H1 (cell line): ENCODE results near the gene WFDC5. TPM values are rescaled to one million over a fixed set of nuclear protein-coding genes. Genes with fewer than 3 reads are reported as not detected.

Experiments
- CTCF ChIA-PET: fragments of 300-600 bp; sonication (Branson Sonifier 250); formaldehyde crosslinking; loops from one replicate; lab custom pipeline; 2021; ENCODE audit not compliant: partially characterized antibody; lab: Charles Lee
- POLR2A ChIA-PET: fragments of 300-600 bp; sonication (Branson Sonifier 250); formaldehyde crosslinking; loops from one replicate; lab custom pipeline; 2021; ENCODE audit warnings: inconsistent platforms; ENCODE audit not compliant: partially characterized antibody; lab: Charles Lee
- DNase-seq, 2 experiments: peaks; one replicate each; pipeline versions ENCODE4 v3.0.0 to v3.0.0-alpha.2; 2010 to 2022; ENCODE audit warnings: low spot score in 2 of 2, low read depth in 1 of 2, mixed read lengths in 1 of 2
- FAIRE-seq: peaks from 2 replicates; lab custom pipeline; 2011; peaks lifted over from hg19 to GRCh38; lab: Jason Lieb, UNC
- H2AFZ ChIP-seq: 2 replicates; pipeline ENCODE4 v1.8.1; 2012; ENCODE audit warnings: low read length, inconsistent platforms
- H2AK5ac ChIP-seq: 2 replicates; pipeline ENCODE4 v1.6.1; 2013; ENCODE audit warnings: low read depth, low read length
- H2BK120ac ChIP-seq: replicated peaks from 2 replicates; pipeline ENCODE3; 2013; ENCODE audit warnings: low read depth, low read length, inconsistent platforms
- H2BK12ac ChIP-seq: 2 replicates; pipeline ENCODE4 v1.6.1; 2013; ENCODE audit warnings: low read depth, low read length
- H2BK15ac ChIP-seq: 2 replicates; pipeline ENCODE4 v1.6.1; 2013; ENCODE audit warnings: low read length
- H2BK20ac ChIP-seq: 2 replicates; pipeline ENCODE4 v1.6.1; 2013; ENCODE audit warnings: low read length
- H2BK5ac ChIP-seq: 2 replicates; pipeline ENCODE4 v1.6.1; 2013; ENCODE audit warnings: low read depth, low read length
- H3K14ac ChIP-seq: 2 replicates; pipeline ENCODE4 v1.6.1; 2013; ENCODE audit warnings: inconsistent platforms; ENCODE audit not compliant: insufficient read length
- H3K18ac ChIP-seq: 2 replicates; pipeline ENCODE4 v1.6.1; 2013; ENCODE audit warnings: low read length; ENCODE audit errors: extremely low read depth
- H3K23ac ChIP-seq: 2 replicates; pipeline ENCODE4 v1.6.1; 2013; ENCODE audit warnings: inconsistent platforms; ENCODE audit not compliant: insufficient read length
- H3K23me2 ChIP-seq: 2 replicates; pipeline ENCODE4 v1.6.1; 2013; ENCODE audit warnings: low read depth, low read length
- H3K27ac ChIP-seq: 2 replicates; pipeline ENCODE4 v1.6.1; 2011; ENCODE audit warnings: low read depth, low read length, inconsistent platforms
- H3K27me3 ChIP-seq, 4 experiments: replicated peaks in 1 of 4; 1 replicate in 1 of 4; 2 replicates in 3 of 4; pipeline versions ENCODE4 v1.6.1 to v1.8.1; 2011 to 2013; ENCODE audit warnings: low read length in 3 of 4, mild to moderate bottlenecking in 3 of 4, inconsistent platforms in 2 of 4, mixed read lengths in 2 of 4, moderate library complexity in 1 of 4; ENCODE audit not compliant: control insufficient read depth in 3 of 4, insufficient read depth in 3 of 4; ENCODE audit errors: extremely low read depth in 1 of 4
- H3K36me3 ChIP-seq, 4 experiments: 2 replicates each; pipeline versions ENCODE4 v1.6.1 to v1.8.1; 2011 to 2013; ENCODE audit warnings: mild to moderate bottlenecking in 4 of 4, low read length in 3 of 4, moderate library complexity in 2 of 4, control low read depth in 1 of 4, inconsistent platforms in 1 of 4; ENCODE audit not compliant: insufficient read depth in 4 of 4, control insufficient read depth in 2 of 4
- H3K4ac ChIP-seq: replicated peaks from 2 replicates; pipeline ENCODE3; 2013; ENCODE audit warnings: low read length, low read depth, mixed read lengths, inconsistent platforms; ENCODE audit not compliant: insufficient read length
- H3K4me1 ChIP-seq, 4 experiments: replicated peaks in 1 of 4; 1 replicate in 1 of 4; 2 replicates in 3 of 4; pipeline versions ENCODE4 v1.6.1 to v1.8.1; 2011 to 2013; ENCODE audit warnings: low read length in 3 of 4, inconsistent platforms in 2 of 4, mixed read lengths in 1 of 4; ENCODE audit not compliant: insufficient read depth in 4 of 4, control insufficient read depth in 3 of 4
- H3K4me2 ChIP-seq, 2 experiments: 2 replicates each; pipeline versions ENCODE4 v1.6.1 to v1.8.1; 2011 to 2013; ENCODE audit warnings: low read depth in 2 of 2, low read length in 2 of 2, control low read depth in 1 of 2, inconsistent platforms in 1 of 2, mild to moderate bottlenecking in 1 of 2; ENCODE audit not compliant: insufficient read depth in 1 of 2
- H3K4me3 ChIP-seq, 4 experiments: fragments of 200-600, 300-600 bp in 1 of 4; sonication (generic), shearing (Covaris generic), sonication (Bioruptor Twin) in 1 of 4; 2 replicates each; pipeline versions ENCODE4 v1.5.1 to v1.8.1; 2011 to 2016; ENCODE audit warnings: low read length in 4 of 4, low read depth in 3 of 4, control low read depth in 2 of 4, inconsistent platforms in 2 of 4, mild to moderate bottlenecking in 2 of 4, mixed read lengths in 1 of 4, moderate library complexity in 1 of 4; ENCODE audit not compliant: insufficient read depth in 2 of 4; ENCODE audit errors: extremely low read depth in 1 of 4
- H3K56ac ChIP-seq: replicated peaks from 2 replicates; pipeline ENCODE3; 2013; ENCODE audit warnings: low read depth, mild to moderate bottlenecking, mixed read lengths, low read length, inconsistent platforms; ENCODE audit not compliant: insufficient read length
- H3K79me1 ChIP-seq: 2 replicates; pipeline ENCODE4 v1.6.1; 2013; ENCODE audit warnings: low read depth, low read length, control low read depth
- H3K79me2 ChIP-seq, 2 experiments: 2 replicates each; pipeline versions ENCODE4 v1.6.1 to v1.8.1; 2012 to 2013; ENCODE audit warnings: low read length in 2 of 2, mild to moderate bottlenecking in 2 of 2, inconsistent platforms in 1 of 2; ENCODE audit not compliant: insufficient read depth in 2 of 2, control insufficient read depth in 1 of 2
- H3K9ac ChIP-seq, 4 experiments: replicated peaks in 1 of 4; 1 replicate in 1 of 4; 2 replicates in 3 of 4; pipeline versions ENCODE4 v1.6.1 to v1.8.1; 2011 to 2013; ENCODE audit warnings: low read depth in 3 of 4, low read length in 3 of 4, control low read depth in 2 of 4, mild to moderate bottlenecking in 2 of 4, moderate library complexity in 2 of 4, inconsistent platforms in 1 of 4; ENCODE audit errors: extremely low read depth in 1 of 4
- H3K9me3 ChIP-seq, 2 experiments: 2 replicates each; pipeline versions ENCODE4 v1.6.1 to v1.8.1; 2012 to 2013; ENCODE audit warnings: mild to moderate bottlenecking in 2 of 2, moderate library complexity in 2 of 2, control low read depth in 1 of 2, inconsistent platforms in 1 of 2, low read depth in 1 of 2, low read length in 1 of 2, mixed read lengths in 1 of 2; ENCODE audit not compliant: insufficient read depth in 2 of 2
- H4K20me1 ChIP-seq, 2 experiments: replicated peaks in 1 of 2; 2 replicates each; pipeline versions ENCODE3 to v1.8.1; 2011 to 2013; ENCODE audit warnings: inconsistent platforms in 2 of 2, low read length in 2 of 2, mild to moderate bottlenecking in 1 of 2; ENCODE audit not compliant: insufficient read depth in 2 of 2, control insufficient read depth in 1 of 2
- H4K5ac ChIP-seq: 2 replicates; pipeline ENCODE4 v1.6.1; 2013; ENCODE audit warnings: low read length, low read depth, mixed read lengths, inconsistent platforms; ENCODE audit not compliant: insufficient read length
- H4K8ac ChIP-seq: 2 replicates; pipeline ENCODE4 v1.8.0; 2013; ENCODE audit warnings: mild to moderate bottlenecking, moderate library complexity, low read length, inconsistent platforms; ENCODE audit not compliant: insufficient read depth; ENCODE audit errors: extremely low read depth
- H4K91ac ChIP-seq: replicated peaks from 2 replicates; pipeline ENCODE3; 2013; ENCODE audit warnings: low read length, mixed read lengths, inconsistent platforms; ENCODE audit not compliant: insufficient read length
- CTCF ChIP-seq, 3 experiments: IDR thresholded peaks; 1 replicate in 2 of 3; 2 replicates in 1 of 3; pipeline versions ENCODE4 v1.5.1 to v1.6.1; 2011; ENCODE audit warnings: low read length in 3 of 3, mild to moderate bottlenecking in 3 of 3, inconsistent platforms in 2 of 3, low read depth in 1 of 3, moderate library complexity in 1 of 3; ENCODE audit not compliant: insufficient read depth in 1 of 3; ENCODE audit errors: control extremely low read depth in 1 of 3
- HDAC6 ChIP-seq: IDR thresholded peaks from one replicate; pipeline ENCODE4 v1.7.1; 2012; ENCODE audit warnings: low read depth, mild to moderate bottlenecking, inconsistent platforms, low read length, moderate library complexity
- RAD21 ChIP-seq, 2 experiments: IDR thresholded peaks in 1 of 2; conservative IDR thresholded peaks in 1 of 2; 2 replicates each; pipeline ENCODE4 v1.6.1; 2011; ENCODE audit warnings: low read depth in 2 of 2, low read length in 2 of 2, improper control_type of control experiment in 1 of 2, inconsistent platforms in 1 of 2, mild to moderate bottlenecking in 1 of 2, moderate library complexity in 1 of 2
- SIN3A ChIP-seq, 2 experiments: IDR thresholded peaks in 1 of 2; conservative IDR thresholded peaks in 1 of 2; 2 replicates each; pipeline ENCODE4 v1.6.1; 2011 to 2012; ENCODE audit warnings: low read length in 2 of 2, improper control_type of control experiment in 1 of 2, low read depth in 1 of 2, mild to moderate bottlenecking in 1 of 2
- whole genome bisulfite sequencing, 2 experiments: shearing (Covaris generic) in 1 of 2; methylation state at CpG; one replicate each; pipeline versions ENCODE4 v1.1.6 to v1.1.7; 2013 to 2015; ENCODE audit warnings: low lambda C conversion rate in 2 of 2, mixed read lengths in 2 of 2, inconsistent platforms in 1 of 2, low coverage in 1 of 2, missing lambda C conversion rate in 1 of 2; ENCODE audit not compliant: insufficient replicate concordance in 2 of 2, insufficient coverage in 1 of 2, insufficient read length in 1 of 2; ENCODE audit errors: extremely low coverage in 1 of 2, missing lambda C conversion rate in 1 of 2; 5-methylcytosine and 5-hydroxymethylcytosine counted together
- polyA plus RNA-seq, 7 experiments: library from polyadenylated mRNA; depleted of rRNA in 3 of 7; stranded (reverse) in 5 of 7; unstranded in 2 of 7; fragments of >200 nt in 5 of 7; fragments of 200-250 nt in 2 of 7; gene quantifications; 1 replicate in 5 of 7; 2 replicates in 1 of 7; 4 replicates in 1 of 7; pipeline versions ENCODE4 v1.2.1 to v1.2.3, GENCODE V29; 2011 to 2013; ENCODE audit warnings: missing spikeins in 2 of 7, mixed read lengths in 2 of 7
- total RNA-seq: library from RNA; stranded (reverse); fragmentation: NEBNext Ultra II Directional; extraction: Animal tissue kit (Norgen Biotek cat#: 25700); gene quantifications from 2 replicates; pipeline ENCODE4 v1.2.1, GENCODE V29; 2021

The WFDC5 gene
- total and polyA plus RNA-seq, 2 of the 8 experiments (the other 6 are each of a cell fraction or from before 2014, with no cell fraction given), result not detected

GRCh38 chr20:45095805-45096238 is 19.2 kb downstream of the WFDC5 start:
- Histone ChIP-seq H2AFZ (no peak overlapping the region), H4K5ac (no peak overlapping the region), H3K27ac (no peak overlapping the region), H3K4me1 (peaks cover 0 to 7% (median 2%) of the 10 kb centered on the region in 4 experiments; a peak in 5 of 7 replicates), H3K79me2 (no peaks in the 10 kb centered on the region), H4K8ac (no peak overlapping the region), H3K23ac (no peak overlapping the region)
- 13% methylated on average over 7 of the region's 7 CpGs; no CpG with 5 or more reads in 1 of the 2 experiments for WGBS, 2 experiments
- TF ChIP-seq CTCF (IDR thresholded peaks at IDR 0.05; ENCODE audit: control extremely low read depth in 1 of 3, insufficient read depth in 1 of 3, low read depth in 1 of 3, low read length in 3 of 3) (peak; percentile 29 to 80 (median 79)), HDAC6 (no peak), SIN3A (conservative IDR thresholded peaks at IDR 0.05 in 1 of 2, IDR thresholded peaks at IDR 0.05 in 1 of 2; ENCODE audit: low read depth in 1 of 2, low read length in 2 of 2) (no peak), RAD21 (IDR thresholded peaks at IDR 0.05 in 1 of 2, conservative IDR thresholded peaks at IDR 0.05 in 1 of 2; ENCODE audit: low read depth in 2 of 2, low read length in 2 of 2) (peak; percentile 85 to 87)
- TF ChIP-seq, all 59 proteins: peak for 2
- H2BK20ac ChIP-seq, result no peak overlapping the region
- H4K20me1 ChIP-seq, result peaks cover 3 to 4% of the 10 kb centered on the region in 2 experiments
- H3K14ac ChIP-seq, result no peak overlapping the region
- H3K9ac ChIP-seq, result no peak overlapping the region
- no peak overlapping the region for H3K18ac ChIP-seq
- H3K79me1 ChIP-seq, result no peaks in the 10 kb centered on the region
- no peak overlapping the region for H3K4ac ChIP-seq
- H3K9me3 ChIP-seq, result peaks cover 0 to 8% of the 10 kb centered on the region in 2 experiments; a peak in 2 of 4 replicates
- H2BK120ac ChIP-seq, result no peak overlapping the region
- FAIRE-seq, result peak; percentile 78
- no peak overlapping the region for H4K91ac ChIP-seq
- no peak overlapping the region for H3K56ac ChIP-seq
- DNase-seq, result peak in 1 of 2 experiments; percentile 76
- H2AK5ac ChIP-seq, result no peak overlapping the region
- no peaks in the 10 kb centered on the region; the same call in 1 of the 2 replicates for H3K23me2 ChIP-seq
- no peak overlapping the region for H3K4me3 ChIP-seq
- H2BK5ac ChIP-seq, result no peak overlapping the region
- H3K36me3 ChIP-seq, result peaks cover 0 to 5% (median 0%) of the 10 kb centered on the region in 4 experiments; a peak in 1 of 8 replicates
- peaks cover 5 to 34% (median 28%) of the 10 kb centered on the region in 4 experiments for H3K27me3 ChIP-seq
- H3K4me2 ChIP-seq, result no peak overlapping the region
- POLR2A ChIA-PET, result interaction anchor here (0.8 to 1.7 kb wide), 3 partner anchors 19 to 83 kb away, joined by 3 to 6 read pairs (median 4); partner anchors contain the start of gene WFDC5
- no peak overlapping the region for H2BK15ac ChIP-seq
- H2BK12ac ChIP-seq, result no peak overlapping the region
- CTCF ChIA-PET, result interaction anchor here (0.6 to 17.6 kb wide), 37 partner anchors 9 to 318 kb away, joined by 3 to 233 read pairs (median 6); partner anchors contain the start of genes TOMM34 and WFDC5
